ENCODE measurements around the gene AVPR1A.
A peak's percentile ranks its signal among the peaks of the same experiment; 100 is the strongest.
"Not testable (repeated sequence)": the region's sequence is repeated elsewhere in the genome, so short reads cannot be mapped to it uniquely, and the experiment has no call there.

Gene AVPR1A

GRCh38 chr12:63150713-63151622 lies at the start of gene AVPR1A:
AVPR1A (minus strand) TSS chr12:63151201; CDS start chr12:63150836, 365 bp downstream.
- peak; percentile 76 for DNase-seq

- no peak for DNase-seq
These were observed 45.2 kb upstream of the AVPR1A start for GRCh38 chr12:63196168-63196567.

DNA sequence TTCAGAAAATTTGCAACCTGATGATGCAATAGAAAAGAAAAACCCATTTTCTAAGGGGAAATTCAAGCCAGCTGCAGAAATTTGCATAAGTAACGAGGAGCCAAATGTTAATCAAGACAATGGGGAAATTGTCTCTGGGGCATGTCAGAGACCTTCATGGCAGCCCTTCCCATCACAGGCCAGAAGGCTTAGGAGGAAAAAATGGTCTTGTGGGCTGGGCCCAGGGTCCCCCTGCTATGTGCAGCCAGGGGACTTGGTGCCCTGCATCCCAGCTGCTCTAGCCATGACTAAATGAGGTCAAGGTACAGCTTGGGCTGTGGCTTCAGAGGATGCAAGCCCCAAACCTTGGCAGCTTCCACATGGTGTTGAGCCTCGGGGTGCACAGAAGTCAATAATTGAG lies 28.2 kb upstream of the AVPR1A start:
- no peak for DNase-seq

GRCh38 chr12:63170321-63170720 lies 19.3 kb upstream of the AVPR1A start:
- no peak for DNase-seq

DNA sequence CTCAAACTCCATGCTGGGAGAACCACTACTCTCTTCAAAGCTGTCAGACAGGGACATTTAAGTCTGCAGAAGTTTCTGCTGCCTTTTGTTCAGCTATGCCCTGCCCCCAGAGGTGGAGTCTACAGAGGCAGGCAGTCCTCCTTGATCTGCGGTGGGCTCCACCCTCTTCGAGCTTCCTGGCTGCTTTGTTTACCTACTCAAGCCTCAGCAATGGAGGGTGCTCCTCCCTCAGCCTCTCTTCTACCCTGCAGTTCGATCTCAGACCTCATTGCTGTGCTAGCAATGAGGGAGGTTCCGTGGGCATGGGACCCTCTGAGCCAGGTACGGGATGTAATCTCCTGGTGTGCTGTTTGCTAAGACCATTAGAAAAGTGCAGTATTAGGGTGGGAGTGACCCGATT lies 16.7 kb upstream of the AVPR1A start:
- not testable (repeated sequence) for DNase-seq

- peak; percentile 83 for DNase-seq
These were observed 13.9 kb upstream of the AVPR1A start for GRCh38 chr12:63164911-63165310.

- peak; percentile 30 for DNase-seq
These were observed 12.5 kb upstream of the AVPR1A start for GRCh38 chr12:63163541-63163940.

GRCh38 chr12:63155375-63155774 lies 4.4 kb upstream of the AVPR1A start:
- DNase-seq: no peak

- DNase-seq: no peak
These were observed 3.6 kb upstream of the AVPR1A start for GRCh38 chr12:63154560-63154959.

- DNase-seq: no peak
These were observed 1.3 kb upstream of the AVPR1A start for GRCh38 chr12:63152321-63152700.

DNA sequence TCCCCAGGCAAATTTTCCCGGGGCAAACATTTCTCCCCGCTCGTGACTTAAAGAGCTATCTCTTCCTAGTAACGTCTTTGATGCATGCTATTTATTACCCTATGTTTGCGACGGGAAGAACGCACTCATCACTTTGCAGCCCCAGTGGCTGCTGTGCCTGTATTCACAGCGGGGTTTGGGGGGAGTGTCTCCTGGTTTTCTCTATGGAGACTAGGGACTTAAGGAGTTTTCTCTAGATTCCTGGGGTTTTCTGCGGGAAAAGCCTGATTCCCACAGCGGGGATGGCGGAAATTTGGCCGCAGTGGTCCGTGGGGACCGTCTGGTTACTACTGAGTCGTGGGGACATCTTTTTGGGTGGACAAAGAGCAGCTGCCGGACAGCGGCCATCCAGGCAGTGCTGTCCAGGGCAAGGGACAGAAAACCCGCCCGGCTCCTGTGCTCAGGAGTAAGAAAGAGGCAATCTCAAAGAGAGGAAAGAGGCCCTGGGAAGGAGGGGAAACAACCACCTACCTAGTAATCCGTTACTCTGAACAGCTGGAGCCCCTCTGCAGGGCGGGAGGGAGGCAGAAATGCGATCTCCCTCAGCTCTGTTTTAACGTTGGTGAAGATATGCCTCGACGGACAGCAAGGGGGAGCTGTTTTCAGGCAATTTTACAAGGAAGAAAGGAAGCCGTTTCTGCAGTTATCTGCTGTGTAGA lies 771 bp upstream of the AVPR1A start:
- DNase-seq: peak; percentile 88

DNA sequence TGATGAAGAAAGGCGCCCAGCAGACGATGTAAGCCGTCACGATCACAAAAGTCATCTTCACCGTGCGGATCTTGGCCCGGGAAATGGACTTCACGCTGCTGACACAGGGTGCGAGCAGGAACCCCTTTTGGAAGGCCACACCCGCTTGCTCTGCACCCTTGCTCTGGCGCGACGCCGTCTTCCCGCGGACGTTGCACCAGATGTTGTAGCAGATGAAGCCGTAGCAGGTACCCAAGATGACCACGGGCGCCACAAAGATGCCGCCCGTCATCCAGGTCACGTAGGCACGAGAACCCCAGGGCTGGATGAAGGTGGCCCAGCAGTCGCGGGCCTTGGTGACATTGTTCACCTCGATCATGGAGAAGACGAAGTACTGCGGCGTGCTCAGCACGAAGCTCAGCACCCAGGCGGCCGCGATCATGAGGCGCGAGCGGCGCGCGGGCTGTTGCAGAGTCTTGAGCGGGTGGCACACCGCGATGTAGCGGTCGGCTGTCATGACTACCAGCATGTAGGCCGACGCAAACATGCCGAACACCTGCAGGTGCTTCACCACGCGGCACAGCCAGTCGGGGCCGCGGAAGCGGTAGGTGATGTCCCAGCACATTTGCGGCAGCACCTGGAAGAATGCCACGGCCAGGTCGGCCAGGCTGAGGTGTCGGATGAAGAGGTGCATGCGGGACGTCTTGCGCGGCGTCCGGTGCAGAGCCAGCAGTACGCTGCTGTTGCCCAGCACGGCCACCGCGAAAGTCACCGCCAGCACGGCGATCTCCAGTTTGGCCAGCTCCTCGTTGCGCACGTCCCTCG lies 890 bp downstream of the AVPR1A start:
- peak; percentile 30 for DNase-seq

DNA sequence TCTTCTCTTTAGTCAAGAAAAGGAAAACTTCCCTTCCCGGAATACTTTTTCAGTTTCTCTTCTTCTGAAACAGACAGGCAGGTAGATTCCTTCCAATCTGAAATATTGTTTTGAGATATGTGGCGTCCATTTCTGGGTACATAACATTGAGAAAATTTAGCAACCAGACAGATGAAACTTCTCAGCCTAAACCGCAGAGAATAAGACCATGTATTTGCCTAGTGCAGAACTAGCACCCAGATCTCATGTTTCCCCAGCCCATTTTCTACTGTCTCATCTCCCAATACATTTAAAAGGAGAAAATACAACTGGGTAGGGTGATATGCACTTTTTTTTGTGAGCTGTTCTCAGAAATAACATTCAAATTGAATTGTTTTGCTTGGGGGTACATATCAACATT lies 6.4 kb downstream of the AVPR1A start:
- DNase-seq: no peak

- DNase-seq: no peak
These were observed 12.5 kb downstream of the AVPR1A start for GRCh38 chr12:63138488-63138887.

DNA sequence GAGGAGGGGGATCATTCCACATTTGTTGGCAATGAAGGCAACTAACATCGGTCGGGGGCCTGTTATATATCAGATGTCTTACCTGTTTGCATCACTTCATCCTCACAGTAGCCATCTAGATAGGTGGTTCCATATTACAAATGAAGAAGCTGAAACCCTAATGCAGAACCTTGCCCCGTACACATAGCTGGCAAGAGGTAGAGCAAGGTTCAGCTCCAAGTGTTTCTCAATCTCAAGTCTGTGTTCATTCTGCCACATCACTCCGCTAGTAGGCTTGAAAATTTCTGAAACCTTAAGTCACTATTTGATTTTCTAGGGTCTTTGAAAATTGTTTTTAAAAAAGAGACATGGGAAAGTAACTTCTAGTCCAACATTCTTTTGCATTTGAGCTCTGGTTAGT lies 17.0 kb downstream of the AVPR1A start:
- no peak for DNase-seq

GRCh38 chr12:63132201-63132600 lies 18.8 kb downstream of the AVPR1A start:
- no peak for DNase-seq

DNA sequence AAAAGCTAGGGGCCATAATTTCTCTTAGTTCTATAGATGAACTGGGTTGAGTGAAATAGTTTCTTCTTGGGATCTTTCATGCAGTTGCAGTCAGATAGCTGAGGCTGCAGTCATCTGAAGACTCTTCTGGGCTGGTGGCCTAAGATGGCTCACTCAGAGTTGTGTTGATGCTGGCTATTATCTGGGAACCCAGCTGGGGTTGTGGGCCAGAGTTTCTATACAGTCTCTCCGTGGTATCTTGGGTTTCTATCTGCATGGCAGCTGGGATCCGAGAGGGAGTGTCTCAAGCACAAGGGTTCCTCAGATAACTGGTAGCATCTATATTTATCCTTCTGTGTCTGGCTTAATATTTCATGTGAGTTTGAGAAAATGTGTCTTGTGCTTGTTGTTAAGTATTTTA lies 21.1 kb downstream of the AVPR1A start:
- no peak for DNase-seq

- no peak for DNase-seq
These were observed 26.2 kb downstream of the AVPR1A start for GRCh38 chr12:63124778-63125177.

DNA sequence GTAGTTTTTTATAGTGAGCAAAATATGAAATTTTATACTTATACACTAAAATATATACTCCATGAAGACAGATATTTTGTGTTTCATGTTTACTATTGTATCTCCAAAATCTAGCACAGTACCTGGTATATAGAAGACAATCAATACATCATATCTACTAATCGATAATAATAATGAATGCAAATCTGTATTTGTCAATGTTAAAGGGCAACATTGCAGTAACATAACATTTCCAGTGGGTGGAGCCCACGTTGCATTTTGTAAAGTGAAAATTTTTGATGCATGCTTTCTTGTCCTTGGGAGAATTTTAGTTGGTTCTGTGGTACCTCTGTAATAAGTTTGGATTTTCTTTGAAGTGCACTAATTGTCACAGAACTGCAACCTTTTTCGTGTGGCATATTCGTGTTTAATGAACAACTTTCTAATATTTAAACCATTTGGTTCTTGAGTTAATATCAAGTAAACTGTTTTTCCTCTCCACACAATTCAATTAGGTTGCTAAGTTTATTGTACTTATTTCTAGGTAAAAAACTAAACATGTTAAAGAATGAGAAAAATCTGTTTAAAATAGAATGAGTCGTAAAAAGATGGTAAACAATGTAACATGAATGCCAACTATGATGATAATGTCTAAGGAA lies 47.4 kb downstream of the AVPR1A start:
- DNase-seq: peak; percentile 79

GRCh38 chr12:63101920-63102319 lies 49.1 kb downstream of the AVPR1A start:
- DNase-seq: no peak

DNA sequence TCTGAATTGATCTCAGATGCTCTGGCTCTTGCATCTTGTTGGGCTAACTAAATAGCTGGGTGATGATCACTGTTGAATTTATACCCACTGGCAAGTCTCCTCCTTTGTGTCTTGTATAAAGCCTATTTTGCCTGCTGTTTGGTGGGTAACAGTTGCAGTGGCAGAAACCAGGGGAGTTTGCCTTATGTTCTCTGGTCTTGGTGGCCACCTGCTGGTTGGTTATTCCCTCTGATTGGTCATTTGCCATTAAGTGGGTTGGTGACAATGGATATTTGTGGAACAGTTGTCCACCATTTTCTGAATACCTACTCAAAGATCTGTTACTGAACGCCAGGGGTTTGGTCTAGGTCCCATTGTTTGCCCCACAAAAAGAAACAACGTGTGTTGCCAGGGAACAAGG lies 52.1 kb downstream of the AVPR1A start:
- no peak for DNase-seq

- DNase-seq: no peak
These were observed 55.5 kb downstream of the AVPR1A start for GRCh38 chr12:63095369-63095980.

All from NCI-H510A treated with DMSO at 0.1 percent for 48 hours (cell line).